ENCODE results near the gene STAB2.

Gene STAB2

GRCh38 chr12:103690426-103690825 lies 103.4 kb downstream of the STAB2 start:
- DNase-seq (ENCODE audit: low spot score), result no peak

GRCh38 chr12:103691063-103691462 lies 104.0 kb downstream of the STAB2 start:
- DNase-seq (ENCODE audit: low spot score), result no peak

GRCh38 chr12:103696101-103696500 lies 109.0 kb downstream of the STAB2 start:
- DNase-seq (ENCODE audit: low spot score), result no peak

GRCh38 chr12:103697971-103698751 lies 111.1 kb downstream of the STAB2 start:
- no peak for DNase-seq (ENCODE audit: low spot score)

- no peak for DNase-seq (ENCODE audit: low spot score)
These were observed 111.9 kb downstream of the STAB2 start for GRCh38 chr12:103698752-103699560.

- DNase-seq (ENCODE audit: low spot score), result no peak
These were observed 118.0 kb downstream of the STAB2 start for GRCh38 chr12:103705098-103705497.

- no peak for DNase-seq (ENCODE audit: low spot score)
These were observed 118.9 kb downstream of the STAB2 start for GRCh38 chr12:103705927-103706326.

GRCh38 chr12:103707446-103707845 lies 120.4 kb downstream of the STAB2 start:
- DNase-seq (ENCODE audit: low spot score), result no peak

GRCh38 chr12:103710544-103710943 lies 123.5 kb downstream of the STAB2 start:
- DNase-seq (ENCODE audit: low spot score), result no peak

GRCh38 chr12:103712216-103712615 lies 125.1 kb downstream of the STAB2 start:
- no peak for DNase-seq (ENCODE audit: low spot score)

- DNase-seq (ENCODE audit: low spot score), result no peak
These were observed 128.4 kb downstream of the STAB2 start for GRCh38 chr12:103715494-103715893.

- DNase-seq (ENCODE audit: low spot score), result no peak
These were observed 129.6 kb downstream of the STAB2 start for GRCh38 chr12:103716517-103717196.

GRCh38 chr12:103725398-103725797 lies 138.3 kb downstream of the STAB2 start:
- DNase-seq (ENCODE audit: low spot score), result no peak

GRCh38 chr12:103727638-103728037 lies 140.6 kb downstream of the STAB2 start:
- DNase-seq (ENCODE audit: low spot score), result no peak

- DNase-seq (ENCODE audit: low spot score), result no peak
These were observed 141.2 kb downstream of the STAB2 start for GRCh38 chr12:103728323-103728722.

GRCh38 chr12:103729499-103729898 lies 142.4 kb downstream of the STAB2 start:
- DNase-seq (ENCODE audit: low spot score), result no peak

GRCh38 chr12:103731539-103731938 lies 144.5 kb downstream of the STAB2 start:
- no peak for DNase-seq (ENCODE audit: low spot score)

- DNase-seq (ENCODE audit: low spot score), result no peak
These were observed 147.8 kb downstream of the STAB2 start for GRCh38 chr12:103734863-103735262.

- DNase-seq (ENCODE audit: low spot score), result no peak
These were observed 148.2 kb downstream of the STAB2 start for GRCh38 chr12:103735291-103735690.

GRCh38 chr12:103736572-103736971 lies 149.5 kb downstream of the STAB2 start:
- DNase-seq (ENCODE audit: low spot score), result no peak

- no peak for DNase-seq (ENCODE audit: low spot score)
These were observed 150.8 kb downstream of the STAB2 start for GRCh38 chr12:103737881-103738280.

GRCh38 chr12:103742349-103742932 lies 155.4 kb downstream of the STAB2 start:
- no peak for DNase-seq (ENCODE audit: low spot score)
